A549 treated with Mapracorat at 1 μM for 4 hours (cell line): ENCODE measurements around the gene SEC61A2. TPM values are rescaled to one million over a fixed set of nuclear protein-coding genes. Genes with fewer than 3 reads are reported as not detected.

ENCODE experiments used
- total RNA-seq: library from RNA; stranded (reverse); fragments of 200-300 nt; extraction: Qiagen RNA extraction; gene quantifications from 5 replicates; pipeline ENCODE4 v1.2.3, GENCODE V29; 2022

SEC61A2 gene
- 11.8 to 15.7 TPM (median 14.2 TPM) in 5 replicates for total RNA-seq

GRCh38 chr10:12129222-12130111 is at the start of gene SEC61A2:
SEC61A2 (plus strand) TSS chr10:12129677; CDS start chr10:12129788, 111 bp downstream.

GRCh38 chr10:12195603-12196506 is 66.4 kb downstream of the SEC61A2 start, which contains the start of the genes CDC123 and NUDT5:
CDC123 (plus strand) TSS chr10:12196188; CDS start chr10:12196246, 58 bp downstream.
NUDT5 (minus strand) TSS chr10:12195891; CDS start chr10:12186291, 9,600 bp downstream.

Other genes starting within 250 kb of the SEC61A2 start
- 14.1 to 15.8 TPM (median 14.7 TPM) in 5 replicates for gene UPF2, start 86.9 kb upstream of the SEC61A2 start, total RNA-seq
- gene DHTKD1, start 60.7 kb upstream of the SEC61A2 start, total RNA-seq = 7.9 to 10.1 TPM (median 8.7 TPM) in 5 replicates
- 122 to 168 TPM (median 128 TPM) in 5 replicates for gene NUDT5, start 66.2 kb downstream of the SEC61A2 start, total RNA-seq
- 122 to 187 TPM (median 127 TPM) in 5 replicates for gene CDC123, start 66.5 kb downstream of the SEC61A2 start, total RNA-seq
- 6.7 to 9.4 TPM (median 8.8 TPM) in 5 replicates for gene CAMK1D, start 219.9 kb downstream of the SEC61A2 start, total RNA-seq